GM12878 (cell line): Measurements from ENCODE around the gene AVEN.

Experiments
- BRCA1 ChIP-seq: IDR thresholded peaks from 2 replicates; pipeline ENCODE4 v1.6.1; 2011; ENCODE audit warnings: low read depth, low read length, improper control_type of control experiment
- MTA2 ChIP-seq: fragments of 450-650 bp; IDR thresholded peaks from 2 replicates; pipeline ENCODE4 v1.6.1; 2016; ENCODE audit warnings: low read depth, mild to moderate bottlenecking, moderate library complexity
- POLR2A ChIP-seq: IDR thresholded peaks from 2 replicates; pipeline ENCODE4 v1.6.1; 2011; ENCODE audit warnings: low read depth, mild to moderate bottlenecking, low read length
- POLR2AphosphoS5 ChIP-seq: IDR thresholded peaks from 2 replicates; pipeline ENCODE4 v1.6.1; 2011; ENCODE audit warnings: mild to moderate bottlenecking, low read length, inconsistent platforms

- TF ChIP-seq MTA2 (no peak), POLR2A (no peak), POLR2AphosphoS5 (no peak), BRCA1 (no peak)
These were observed 130.6 kb downstream of the AVEN start for GRCh38 chr15:33908406-33908805.
